AG04450 (cell line): ENCODE data around the gene TBK1. TPM values are rescaled to one million over a fixed set of nuclear protein-coding genes. Genes with fewer than 3 reads are reported as not detected.

Experiments
- CTCF ChIA-PET: fragments of 300-600, 350-600 bp; formaldehyde crosslinking; extraction: SDS; loops from one replicate; lab custom pipeline; 2022; ENCODE audit warnings: antibody characterized with exemption, inconsistent platforms; lab: Charles Lee
- POLR2A ChIA-PET: fragments of 350-600 bp; formaldehyde crosslinking; extraction: SDS; loops from one replicate; lab custom pipeline; 2021; ENCODE audit warnings: antibody characterized with exemption, inconsistent platforms; lab: Yijun Ruan, JAX
- DNase-seq: peaks from one replicate; pipeline ENCODE4 v3.0.0-alpha.2; 2011; ENCODE audit warnings: low read depth, low spot score
- H3K27ac ChIP-seq: one replicate; pipeline ENCODE4 v1.5.1; 2012; ENCODE audit warnings: low read depth, low read length, control low read depth
- H3K27me3 ChIP-seq: one replicate; pipeline ENCODE4 v1.6.0; 2012; ENCODE audit warnings: low read length; ENCODE audit not compliant: control insufficient read depth, insufficient read depth
- H3K4me3 ChIP-seq: 2 replicates; pipeline ENCODE4 v1.5.1; 2011; ENCODE audit warnings: mild to moderate bottlenecking, low read depth, low read length, control low read depth
- H3K9me3 ChIP-seq: 2 replicates; pipeline ENCODE4 v1.5.1; 2012; ENCODE audit warnings: low read length; ENCODE audit not compliant: control insufficient read depth, insufficient read depth
- polyA plus RNA-seq: library from polyadenylated mRNA; depleted of rRNA; stranded (reverse); fragments of >200 nt; gene quantifications from 2 replicates; pipeline ENCODE4 v1.2.3, GENCODE V29; 2011
- TF ChIP-seq, protein P1 (sequence below): IDR thresholded peaks from 2 replicates; pipeline ENCODE4 v1.5.1; 2011; ENCODE audit warnings: low read depth, low read length, control low read depth, inconsistent platforms

TBK1 gene
- polyA plus RNA-seq, 1 experiment, result 27.2 TPM

DNA sequence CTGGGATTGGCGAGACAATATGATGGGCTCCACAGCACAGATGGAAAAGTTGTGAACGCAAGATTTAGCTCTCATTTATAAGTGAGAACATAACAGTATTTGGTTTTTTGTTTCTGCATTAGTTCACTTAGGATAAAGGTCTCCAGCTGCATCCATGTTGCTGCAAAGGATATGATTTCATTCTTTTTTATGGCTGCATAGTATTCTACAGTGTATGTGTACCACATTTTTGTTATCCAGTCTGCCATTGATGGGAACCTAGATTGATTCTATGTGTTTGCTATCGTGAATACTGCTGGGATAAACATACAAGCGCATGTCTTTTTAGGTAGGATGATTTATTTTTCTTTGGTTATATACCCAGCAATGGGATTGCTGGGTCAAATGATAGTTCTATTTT, 23.6 kb downstream of the TBK1 start:
- DNase-seq, result no peak
- Histone ChIP-seq H3K4me3 (no peak overlapping the region), H3K27me3 (no peaks in the 10 kb centered on the region), H3K27ac (no peak overlapping the region), H3K9me3 (peaks cover 4% of the 10 kb centered on the region; the same call in 1 of the 2 replicates)
- CTCF ChIA-PET, result no interaction called here
- POLR2A ChIA-PET, result interaction anchor here (0.6 kb wide), 1 partner anchor 167 kb away, joined by 3 read pairs; no protein-coding TSS in a partner anchor
- TF ChIP-seq, protein P1, sequence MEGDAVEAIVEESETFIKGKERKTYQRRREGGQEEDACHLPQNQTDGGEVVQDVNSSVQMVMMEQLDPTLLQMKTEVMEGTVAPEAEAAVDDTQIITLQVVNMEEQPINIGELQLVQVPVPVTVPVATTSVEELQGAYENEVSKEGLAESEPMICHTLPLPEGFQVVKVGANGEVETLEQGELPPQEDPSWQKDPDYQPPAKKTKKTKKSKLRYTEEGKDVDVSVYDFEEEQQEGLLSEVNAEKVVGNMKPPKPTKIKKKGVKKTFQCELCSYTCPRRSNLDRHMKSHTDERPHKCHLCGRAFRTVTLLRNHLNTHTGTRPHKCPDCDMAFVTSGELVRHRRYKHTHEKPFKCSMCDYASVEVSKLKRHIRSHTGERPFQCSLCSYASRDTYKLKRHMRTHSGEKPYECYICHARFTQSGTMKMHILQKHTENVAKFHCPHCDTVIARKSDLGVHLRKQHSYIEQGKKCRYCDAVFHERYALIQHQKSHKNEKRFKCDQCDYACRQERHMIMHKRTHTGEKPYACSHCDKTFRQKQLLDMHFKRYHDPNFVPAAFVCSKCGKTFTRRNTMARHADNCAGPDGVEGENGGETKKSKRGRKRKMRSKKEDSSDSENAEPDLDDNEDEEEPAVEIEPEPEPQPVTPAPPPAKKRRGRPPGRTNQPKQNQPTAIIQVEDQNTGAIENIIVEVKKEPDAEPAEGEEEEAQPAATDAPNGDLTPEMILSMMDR, result no peak

DNA sequence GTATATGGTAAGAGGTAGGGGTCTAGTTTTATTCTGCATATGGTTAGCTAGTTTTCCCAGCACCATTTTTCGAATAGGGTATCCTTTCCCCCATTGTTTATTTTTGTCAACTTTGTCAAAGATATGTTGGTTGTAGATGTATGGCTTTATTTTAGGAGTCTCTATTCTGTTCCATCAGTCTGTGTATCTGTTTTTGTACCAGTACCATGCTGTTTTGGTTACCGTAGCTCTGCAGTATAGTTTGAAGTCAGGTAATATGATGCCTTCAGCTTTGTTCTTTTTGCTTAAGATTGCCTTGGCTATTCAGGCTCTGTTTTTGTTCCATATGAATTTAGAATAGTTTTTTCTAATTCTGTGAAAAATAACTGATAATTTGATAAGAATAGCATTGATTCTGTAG, 24.9 kb downstream of the TBK1 start:
- ChIA-PET POLR2A (no interaction called here), CTCF (interaction anchor here (0.8 kb wide), 1 partner anchor 221 kb away, joined by 3 read pairs; no protein-coding TSS in a partner anchor)
- TF ChIP-seq, protein P1, result no peak
- no peak overlapping the region for H3K4me3 ChIP-seq
- no peak overlapping the region for H3K27ac ChIP-seq
- H3K27me3 ChIP-seq, result no peaks in the 10 kb centered on the region
- no peak for DNase-seq
- peaks cover 4% of the 10 kb centered on the region; the same call in 1 of the 2 replicates for H3K9me3 ChIP-seq

DNA sequence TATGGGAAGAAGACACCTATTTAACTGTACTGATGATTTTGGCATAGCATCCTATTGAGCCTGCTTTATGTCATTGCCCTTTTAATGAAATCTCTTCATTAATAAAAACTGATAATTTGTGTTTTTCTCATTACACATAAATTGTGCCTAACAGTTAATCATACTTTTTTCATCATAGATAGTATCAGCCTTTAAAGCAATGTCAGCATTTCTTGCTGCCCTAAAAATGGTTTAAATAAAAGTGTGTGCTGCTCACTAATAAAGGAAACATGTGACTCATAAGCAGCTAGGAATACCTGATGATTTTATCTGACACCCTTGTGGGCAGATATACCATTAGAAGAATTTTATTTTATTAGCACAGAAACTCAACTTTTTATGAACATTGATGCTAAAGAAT, 26.7 kb downstream of the TBK1 start:
- Histone ChIP-seq H3K27me3 (no peaks in the 10 kb centered on the region), H3K27ac (no peak overlapping the region), H3K9me3 (peaks cover 4% of the 10 kb centered on the region; the same call in 1 of the 2 replicates), H3K4me3 (no peak overlapping the region)
- TF ChIP-seq, protein P1, result no peak
- POLR2A ChIA-PET, result no interaction called here
- no peak for DNase-seq
- CTCF ChIA-PET, result no interaction called here

DNA sequence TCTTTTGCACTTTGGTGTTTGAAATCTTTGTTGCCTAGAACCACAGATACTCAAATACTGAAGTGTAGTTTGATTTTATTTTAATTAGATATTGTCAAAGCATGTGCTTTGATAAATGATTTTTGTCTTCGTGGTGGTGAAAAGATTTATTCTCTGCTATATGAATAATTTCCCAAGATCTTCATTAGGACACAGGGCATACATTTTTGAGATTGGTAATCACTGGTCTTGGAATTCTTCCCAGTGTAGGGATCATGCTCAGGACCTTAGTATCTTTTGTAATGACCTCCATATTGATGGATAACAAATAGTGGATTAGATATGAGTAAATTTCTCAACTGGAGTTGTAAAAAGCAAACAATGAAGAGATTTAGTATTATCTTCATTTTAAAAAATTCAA, 28.2 kb downstream of the TBK1 start:
- no peak for DNase-seq
- no peak overlapping the region for H3K27ac ChIP-seq
- TF ChIP-seq, protein P1, result no peak
- H3K4me3 ChIP-seq, result no peak overlapping the region
- POLR2A ChIA-PET, result no interaction called here
- CTCF ChIA-PET, result interaction anchor here (0.5 kb wide), 1 partner anchor 10 kb away, joined by 4 read pairs; no protein-coding TSS in a partner anchor
- peaks cover 4% of the 10 kb centered on the region; the same call in 1 of the 2 replicates for H3K9me3 ChIP-seq
- H3K27me3 ChIP-seq, result no peaks in the 10 kb centered on the region

DNA sequence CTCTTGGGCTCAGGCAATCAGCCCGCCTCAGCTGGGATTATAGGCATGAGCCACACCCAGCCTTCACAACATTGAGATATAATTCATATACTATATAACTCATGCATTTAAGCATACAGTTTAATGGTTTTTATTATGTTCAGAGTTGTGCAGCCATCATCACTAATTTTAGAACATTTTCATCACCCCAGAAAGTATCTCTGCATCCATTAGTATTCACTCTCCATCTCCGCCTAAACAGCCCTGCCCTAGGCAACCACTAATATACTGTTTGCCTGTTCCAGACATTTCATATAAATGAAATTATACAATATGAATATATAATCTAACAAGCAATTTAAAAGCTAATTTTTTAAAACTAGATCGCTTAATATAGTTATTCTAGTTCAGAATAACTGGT, 34.7 kb downstream of the TBK1 start:
- no peaks in the 10 kb centered on the region for H3K27me3 ChIP-seq
- DNase-seq, result no peak
- no peaks in the 10 kb centered on the region for H3K9me3 ChIP-seq
- H3K27ac ChIP-seq, result no peak overlapping the region
- CTCF ChIA-PET, result interaction anchor here (0.5 to 1.2 kb wide), 3 partner anchors 9 to 315 kb away, joined by 3 to 4 read pairs (median 3); no protein-coding TSS in a partner anchor
- TF ChIP-seq, protein P1, result no peak
- POLR2A ChIA-PET, result no interaction called here
- no peak overlapping the region for H3K4me3 ChIP-seq
